LHCN-M2 (cell line): ENCODE results near the gene DCXR. TPM values are rescaled to one million over a fixed set of nuclear protein-coding genes. Genes with fewer than 3 reads are reported as not detected.

Experiments
- DNase-seq: peaks from one replicate; pipeline ENCODE4 v3.0.0-alpha.2; 2012; ENCODE audit warnings: low read depth
- total RNA-seq: library from RNA; depleted of rRNA; stranded (reverse); fragments of >200 nt; gene quantifications from 2 replicates; pipeline ENCODE4 v1.2.3, GENCODE V29; 2014

Gene DCXR
- total RNA-seq, 1 experiment from 2014 or later: 90.5 TPM

GRCh38 chr17:82073446-82073845, 35.9 kb upstream of the DCXR start:
- no peak for DNase-seq

- DNase-seq: no peak
Measured at GRCh38 chr17:82072827-82073226, 35.3 kb upstream of the DCXR start.

GRCh38 chr17:82070611-82071010, 33.1 kb upstream of the DCXR start:
- no peak for DNase-seq

GRCh38 chr17:82065638-82066303, 28.3 kb upstream of the DCXR start, which contains the start of gene DUS1L:
Gene DUS1L, minus strand, starts transcription at chr17:82065804. Its CDS starts 745 bp downstream, at chr17:82065059.
- DNase-seq: peak; percentile 41

- peak; percentile 22 for DNase-seq
Measured at GRCh38 chr17:82065193-82065637, 27.7 kb upstream of the DCXR start.

- DNase-seq: no peak
Measured at GRCh38 chr17:82064433-82065192, 27.1 kb upstream of the DCXR start.

GRCh38 chr17:82063424-82064415, 26.2 kb upstream of the DCXR start:
- DNase-seq: no peak

- no peak for DNase-seq
Measured at GRCh38 chr17:82062984-82063368, 25.5 kb upstream of the DCXR start.

- DNase-seq: no peak
Measured at GRCh38 chr17:82062076-82062983, 24.8 kb upstream of the DCXR start.

GRCh38 chr17:82061047-82061925, 23.8 kb upstream of the DCXR start:
- no peak for DNase-seq

- DNase-seq: no peak
Measured at GRCh38 chr17:82060614-82061013, 23.1 kb upstream of the DCXR start.

GRCh38 chr17:82060001-82060380, 22.5 kb upstream of the DCXR start:
- no peak for DNase-seq

GRCh38 chr17:82059272-82060000, 21.9 kb upstream of the DCXR start:
- DNase-seq: no peak

- no peak for DNase-seq
Measured at GRCh38 chr17:82058855-82059249, 21.4 kb upstream of the DCXR start.

GRCh38 chr17:82058230-82058854, 20.8 kb upstream of the DCXR start:
- no peak for DNase-seq

- no peak for DNase-seq
Measured at GRCh38 chr17:82056729-82057621, 19.5 kb upstream of the DCXR start.

GRCh38 chr17:82055965-82056728, 18.6 kb upstream of the DCXR start:
- no peak for DNase-seq
